COR-L47 (cell line): ENCODE measurements around the gene MMP28.

ENCODE experiments used
- DNase-seq: peaks from one replicate; lab custom pipeline; 2025; lab: John Stamatoyannopoulos, UW

The MMP28 gene

DNA sequence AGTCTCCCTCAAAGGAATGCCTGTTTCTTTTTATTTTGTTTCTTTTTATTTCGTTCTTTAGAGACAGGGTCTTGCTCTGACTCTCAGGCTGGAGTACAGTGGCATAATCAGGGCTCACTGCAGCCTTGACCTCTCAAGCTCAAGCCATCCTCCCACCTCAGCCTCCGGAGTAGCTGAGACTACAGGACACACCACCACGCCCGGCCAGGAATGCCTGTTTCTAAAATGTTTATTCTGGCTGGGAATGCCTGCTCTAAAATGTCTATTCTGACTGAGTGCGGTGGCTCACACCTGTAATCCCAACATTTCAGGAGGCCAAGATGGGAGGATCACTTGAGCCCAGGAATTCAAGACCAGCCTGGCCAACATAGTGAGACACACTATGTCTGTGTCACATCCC is 2.5 kb upstream of the MMP28 start:
- no peak for DNase-seq

DNA sequence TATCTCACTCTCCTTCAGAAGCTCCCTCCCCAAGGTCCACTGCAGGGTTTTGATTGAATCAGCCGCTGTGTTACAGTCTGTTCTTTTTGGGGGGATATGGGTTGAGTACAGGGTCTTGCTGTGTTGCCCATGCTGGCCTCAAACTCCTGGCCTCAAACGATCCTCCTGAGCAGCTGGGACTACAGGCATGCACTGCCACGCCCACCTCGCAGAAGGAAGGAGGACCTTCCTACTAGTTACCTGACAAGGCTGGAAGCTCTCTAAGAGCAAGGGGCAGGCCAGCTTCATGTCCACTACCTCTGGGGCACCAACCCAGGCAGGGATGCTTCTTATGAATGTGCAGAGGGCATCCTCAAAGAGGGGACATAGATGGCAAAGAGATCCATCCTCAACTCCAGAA is 1.9 kb upstream of the MMP28 start:
- no peak for DNase-seq

DNA sequence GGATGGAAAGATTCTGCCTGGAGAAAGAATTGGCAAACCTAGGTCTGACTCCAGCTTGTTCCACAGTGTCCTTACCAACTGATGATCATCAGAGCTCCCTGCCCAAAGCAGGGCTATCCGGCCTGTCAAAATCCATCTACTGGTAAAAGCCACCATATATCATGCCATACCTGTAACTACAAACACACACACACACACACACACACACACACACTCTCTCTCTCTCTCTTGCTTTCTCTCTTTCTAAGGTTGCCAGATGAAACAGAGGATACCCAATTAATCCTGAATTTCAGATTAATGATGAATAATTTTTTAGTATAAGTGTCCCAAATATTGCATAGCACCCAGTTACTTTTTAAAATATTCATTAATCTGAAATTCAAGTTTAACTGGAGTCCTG is 1.5 kb upstream of the MMP28 start:
- DNase-seq: no peak

GRCh38 chr17:35795871-35796265 is 427 bp upstream of the MMP28 start:
- no peak for DNase-seq

- no peak for DNase-seq
These were observed 2.2 kb downstream of the MMP28 start for GRCh38 chr17:35793257-35793656.

GRCh38 chr17:35791681-35792350 is 3.6 kb downstream of the MMP28 start:
- no peak for DNase-seq

DNA sequence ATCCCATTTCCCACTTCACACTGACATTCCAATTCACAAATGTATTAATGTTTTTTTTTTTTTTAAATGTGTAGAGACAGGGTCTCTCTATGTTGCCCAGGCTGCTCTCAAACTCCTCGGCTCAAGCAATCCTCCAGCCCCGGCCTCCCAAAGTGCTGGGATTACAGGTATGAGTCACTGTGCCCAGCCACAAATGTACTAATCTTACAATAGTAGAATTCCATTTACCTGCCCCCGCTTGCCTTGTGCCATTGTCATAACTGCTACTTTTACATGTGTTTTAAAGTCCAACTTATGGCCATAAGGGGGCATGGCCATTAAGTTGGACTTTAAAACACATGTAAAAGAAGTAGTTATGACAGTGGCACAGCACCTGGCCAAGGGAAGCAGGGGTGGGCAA is 4.6 kb downstream of the MMP28 start:
- no peak for DNase-seq

DNA sequence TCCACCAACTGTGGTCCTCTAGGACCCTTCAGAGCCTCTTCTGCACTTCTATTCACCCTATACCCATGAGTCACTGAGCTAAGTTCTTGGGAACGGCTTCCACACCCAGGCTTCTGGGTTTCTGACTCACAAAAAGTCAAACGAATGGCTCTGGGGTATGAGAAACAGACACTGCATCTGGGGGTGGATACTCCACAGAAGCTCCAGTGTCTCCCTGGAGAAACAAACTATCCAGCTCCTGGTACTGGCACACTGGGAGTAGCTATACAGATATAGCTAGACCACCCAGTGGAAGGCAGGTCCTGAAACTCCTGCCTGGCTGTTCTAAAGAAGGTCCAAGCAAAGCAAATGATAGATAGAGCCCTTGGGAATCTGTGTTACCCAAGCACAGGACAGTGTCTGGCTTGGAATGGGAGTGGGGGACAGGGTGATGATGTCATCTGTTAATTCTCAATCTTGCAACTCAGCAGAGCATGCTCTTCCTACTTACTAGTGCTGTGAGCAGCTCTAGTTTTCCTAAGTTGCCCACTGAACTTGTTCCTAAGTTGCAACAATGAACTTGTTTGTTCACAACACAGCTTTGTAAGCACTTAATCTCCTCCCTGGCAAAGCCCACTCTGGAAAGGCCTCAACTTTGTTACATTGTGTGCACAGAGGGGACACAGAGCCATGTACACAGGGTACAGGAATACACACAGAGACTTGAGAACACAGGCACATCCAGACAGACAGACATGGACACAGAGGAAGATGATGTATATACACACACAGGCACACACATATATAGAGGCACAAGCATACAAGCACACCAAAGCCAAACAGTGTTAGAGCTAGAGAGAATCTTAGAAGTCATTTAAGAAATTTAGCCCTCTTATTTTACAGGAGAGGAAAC is 6.7 kb downstream of the MMP28 start:
- DNase-seq: no peak

GRCh38 chr17:35786941-35787432 is 8.5 kb downstream of the MMP28 start:
- DNase-seq: no peak

DNA sequence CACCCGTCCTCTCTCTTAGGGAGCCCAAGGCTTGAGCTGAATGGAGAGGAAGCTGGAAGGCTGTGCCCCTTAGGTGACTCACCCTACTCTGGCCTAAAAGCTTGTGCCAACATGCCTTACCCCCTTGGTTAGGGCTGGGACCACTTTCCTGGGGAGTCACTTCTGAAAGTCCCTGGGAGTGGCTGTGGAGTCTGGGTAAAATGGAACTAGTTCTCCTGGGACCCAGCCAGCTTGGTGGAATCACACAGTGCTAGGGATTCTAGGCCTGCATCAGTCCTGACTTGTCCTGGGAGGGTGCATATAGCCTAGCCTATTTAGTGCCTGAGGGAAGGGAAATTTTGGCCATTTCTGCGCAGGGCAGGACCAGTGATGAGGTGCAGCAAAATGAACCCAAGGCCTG is 10.5 kb downstream of the MMP28 start:
- no peak for DNase-seq

DNA sequence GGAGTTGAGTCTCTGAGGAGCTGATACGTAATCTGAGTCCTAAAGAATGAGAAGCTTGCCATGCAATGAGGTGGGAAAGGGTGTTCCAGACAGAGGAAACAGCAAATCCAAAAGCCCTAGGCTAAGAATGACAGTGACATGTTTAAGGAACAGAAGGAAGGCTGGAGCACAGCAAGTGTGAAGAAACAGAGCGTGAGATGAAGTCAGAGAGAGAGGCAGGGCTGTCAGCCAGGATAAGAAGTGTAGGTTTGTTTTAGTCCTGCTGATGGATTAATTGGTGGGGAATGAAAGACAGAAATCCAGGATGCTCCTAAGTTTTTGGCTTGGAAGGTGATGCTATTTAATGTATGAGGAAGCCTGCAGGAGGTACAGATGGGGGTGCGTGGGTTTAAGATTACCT is 14.5 kb downstream of the MMP28 start:
- DNase-seq: no peak

DNA sequence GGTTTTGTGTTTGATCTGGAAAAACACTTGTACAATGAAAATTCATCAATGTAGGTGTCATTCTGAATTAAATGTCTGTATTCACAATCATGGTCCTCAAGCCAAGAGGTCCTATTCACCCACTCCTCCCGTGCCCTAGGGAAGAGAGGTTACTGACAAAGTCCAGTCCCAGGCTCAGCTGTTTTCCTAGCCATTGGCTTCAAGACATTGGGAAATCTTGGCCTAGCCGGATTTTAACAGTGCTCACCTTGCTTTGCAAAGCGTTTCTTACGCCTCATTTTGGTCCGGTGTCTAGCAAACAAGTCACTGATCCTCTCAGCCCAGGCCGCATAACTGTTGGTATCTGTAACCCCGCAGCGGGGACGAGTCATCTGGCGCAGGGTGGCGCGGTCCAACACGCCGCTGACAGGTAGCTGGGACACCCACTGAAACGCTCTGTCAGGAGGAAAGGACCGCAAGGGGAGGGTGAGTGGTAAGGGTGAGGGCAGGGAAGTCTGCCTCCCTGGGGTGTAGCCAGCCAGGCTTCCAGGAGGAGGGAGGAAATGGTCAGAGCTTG is 16.7 kb downstream of the MMP28 start:
- DNase-seq: no peak

DNA sequence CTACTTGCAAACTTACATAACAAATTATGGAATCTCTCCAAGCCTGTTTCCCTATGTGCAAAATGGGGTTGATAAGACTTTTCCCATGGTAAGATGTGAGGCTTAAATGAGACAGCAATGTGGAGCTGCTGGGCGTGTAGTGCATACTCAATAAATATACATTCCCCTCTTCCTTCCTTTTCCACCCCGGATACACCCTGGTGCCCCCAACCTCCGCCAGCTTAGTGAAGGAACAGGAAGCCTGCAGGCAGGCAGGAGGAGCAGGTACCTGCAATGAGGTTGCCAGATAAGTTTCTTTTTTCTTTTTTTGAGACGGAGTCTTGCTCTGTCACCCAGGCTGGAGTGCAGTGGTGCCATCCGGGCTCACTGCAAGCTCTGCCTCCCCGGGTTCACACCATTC is 19.9 kb downstream of the MMP28 start:
- DNase-seq: no peak

DNA sequence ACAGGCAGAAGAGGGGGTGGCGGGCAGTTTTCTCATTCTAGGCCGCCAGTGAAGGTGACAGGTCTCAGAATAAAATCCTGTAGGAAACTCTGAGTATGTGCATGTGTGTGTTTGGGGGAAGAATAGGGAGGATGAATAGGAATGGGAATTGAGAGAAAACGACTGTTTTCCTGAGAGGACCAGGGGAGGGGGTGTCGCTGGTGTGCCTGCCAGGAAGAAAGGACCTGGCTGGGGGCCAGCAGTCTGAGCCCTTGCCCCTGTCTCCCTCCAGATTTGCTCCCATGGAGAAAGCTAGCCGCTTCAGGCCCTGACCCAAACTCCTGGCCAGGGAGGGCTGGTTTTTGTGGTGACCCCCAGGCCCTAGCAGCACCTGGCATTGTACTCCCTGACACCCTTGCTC is 20.4 kb downstream of the MMP28 start:
- no peak for DNase-seq

DNA sequence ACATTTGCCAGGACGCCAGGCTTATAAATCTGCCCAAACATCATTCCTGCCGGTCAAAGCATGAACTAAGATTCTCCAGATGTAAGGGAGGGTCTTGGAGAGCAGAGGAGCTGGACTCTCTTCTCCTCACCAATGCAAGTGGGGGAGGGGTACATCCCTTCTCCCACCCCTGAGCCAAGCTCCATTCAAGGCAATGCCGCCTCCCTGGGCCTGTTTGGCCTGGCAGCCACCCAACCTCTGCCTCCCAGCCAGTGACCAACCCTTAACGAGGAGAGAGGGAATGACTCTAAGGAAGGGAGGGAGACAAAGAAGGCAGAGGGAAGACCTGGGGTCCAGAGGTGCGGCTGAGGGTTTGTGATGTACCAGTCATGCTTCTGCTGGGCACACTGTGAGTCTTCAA is 20.9 kb downstream of the MMP28 start:
- DNase-seq: no peak

- DNase-seq: no peak
These were observed 21.6 kb downstream of the MMP28 start for GRCh38 chr17:35773679-35774425.

- no peak for DNase-seq
These were observed 22.3 kb downstream of the MMP28 start for GRCh38 chr17:35773129-35773528.

DNA sequence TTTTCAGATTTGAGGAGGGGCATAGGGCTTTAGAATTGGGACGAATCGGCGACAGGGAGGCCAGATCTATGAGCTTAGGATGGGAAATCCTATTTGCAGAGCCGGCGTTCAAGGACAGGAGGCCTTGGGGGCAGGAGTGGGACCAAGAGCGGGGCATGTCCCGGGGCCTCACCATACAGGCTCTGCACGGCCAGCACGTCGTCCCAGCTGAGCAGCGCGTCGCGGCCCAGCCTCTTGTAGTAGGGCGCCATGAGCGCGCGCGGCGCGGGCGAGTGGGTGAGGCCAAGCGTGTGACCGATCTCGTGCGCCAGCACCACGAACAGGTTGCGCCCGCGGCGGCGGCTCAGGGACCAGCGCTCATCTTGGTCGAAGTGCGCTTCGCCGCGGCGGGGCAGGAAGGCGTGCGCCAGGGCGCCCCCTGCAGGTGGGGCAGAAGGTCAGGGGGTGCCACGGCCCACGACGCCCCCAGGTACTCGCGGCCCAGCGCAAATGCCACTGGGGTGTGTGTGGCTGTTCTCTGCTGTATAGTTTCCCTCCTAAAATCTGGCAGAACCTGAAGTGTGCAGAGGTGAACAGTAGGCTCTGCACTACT is 25.4 kb downstream of the MMP28 start:
- DNase-seq: no peak

GRCh38 chr17:35768797-35769196 is 26.6 kb downstream of the MMP28 start:
- no peak for DNase-seq

DNA sequence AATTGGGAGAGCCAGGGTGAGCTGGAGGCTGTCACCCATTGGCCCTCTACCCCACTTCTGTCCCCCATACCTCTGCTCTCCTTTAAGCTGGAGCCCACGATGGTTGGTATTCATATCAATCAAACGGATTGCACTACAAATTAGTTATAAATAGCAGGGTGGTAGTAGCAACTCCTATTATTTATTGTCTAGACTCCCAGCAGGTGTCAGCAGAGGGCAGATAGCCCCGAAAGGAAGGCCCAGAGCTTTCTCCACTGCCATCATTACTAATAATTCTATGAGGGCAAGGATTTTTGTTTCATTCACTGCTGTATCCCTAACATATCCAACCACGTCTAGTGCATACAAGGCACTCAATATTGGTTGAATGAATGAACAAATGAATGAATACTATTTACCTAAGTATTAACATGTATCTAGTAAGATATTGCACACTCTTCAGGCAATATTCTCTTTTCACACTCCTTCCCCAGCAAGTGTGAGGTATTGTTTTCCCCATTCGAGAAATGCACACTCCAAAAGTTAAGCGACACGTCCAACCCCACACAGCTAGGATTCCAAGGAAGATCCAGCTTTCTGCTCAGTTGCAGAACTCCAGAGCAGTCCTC is 28.4 kb downstream of the MMP28 start:
- no peak for DNase-seq

- no peak for DNase-seq
These were observed 29.0 kb downstream of the MMP28 start for GRCh38 chr17:35766489-35766877.
